ENCODE results near the gene SEC24B. TPM values are rescaled to one million over a fixed set of nuclear protein-coding genes. Genes with fewer than 3 reads are reported as not detected.
"Not testable (repeated sequence)": the region's sequence is repeated elsewhere in the genome, so short reads cannot be mapped to it uniquely, and the experiment has no call there.

SEC24B gene
- total RNA-seq, 1 experiment from 2014 or later = 29.0 TPM

DNA sequence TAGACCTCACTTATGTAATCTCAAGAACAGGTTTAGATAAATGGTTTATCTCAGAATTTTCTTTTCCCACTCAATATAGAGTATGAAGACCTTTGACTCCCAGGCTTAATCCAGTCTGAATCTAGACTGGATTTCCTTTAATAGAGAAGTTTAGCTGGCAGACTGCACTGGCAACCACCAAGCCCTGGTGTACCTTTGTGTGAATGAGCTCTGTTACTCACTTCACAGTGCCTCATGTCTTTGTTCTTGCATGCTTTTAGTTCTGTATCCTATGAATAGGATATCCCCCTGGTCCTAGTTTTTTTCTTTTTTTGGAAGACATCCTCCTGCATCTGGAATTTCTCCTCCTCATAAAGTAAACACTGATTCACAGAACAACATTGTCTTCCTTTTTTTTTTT is 73.3 kb downstream of the SEC24B start:
- intact Hi-C loops (cut with micrococcal nuclease; ENCODE audit: unreplicated experiment) = no loop called here
- Mint-ChIP-seq H3K27ac (ENCODE audit: unreplicated experiment) (no peak overlapping the region), H3K4me3 (ENCODE audit: unreplicated experiment) (no peak overlapping the region), H3K36me3 (ENCODE audit: insufficient read depth, unreplicated experiment) (peaks cover 38% of the 10 kb centered on the region), H3K4me1 (ENCODE audit: low read depth, unreplicated experiment) (peaks cover 2% of the 10 kb centered on the region), H3K9me3 (ENCODE audit: unreplicated experiment) (no peaks in the 10 kb centered on the region), H3K27me3 (ENCODE audit: insufficient read depth, unreplicated experiment) (no peaks in the 10 kb centered on the region)
- ChIA-PET POLR2A (no interaction called here), CTCF (no interaction called here)
- no peaks in the 10 kb centered on the region for H3K36me3 ChIP-seq (ENCODE audit: control insufficient read depth, insufficient read depth, low read length)
- H3K9me3 ChIP-seq = no peaks in the 10 kb centered on the region
- H3K4me3 ChIP-seq (ENCODE audit: low read depth, low read length) = no peak overlapping the region
- no peak for TF ChIP-seq CTCF (IDR thresholded peaks at IDR 0.05; ENCODE audit: insufficient read depth in 1 of 2, low read depth in 1 of 2, low read length in 1 of 2, severe bottlenecking in 1 of 2, unreplicated experiment in 1 of 2)
- DNase-seq = no peak
- BruUV-seq (replicated peaks) = no TSS peak
- H3K27me3 ChIP-seq (replicated peaks; ENCODE audit: control insufficient read depth, insufficient read depth, low read length) = no peaks in the 10 kb centered on the region
- H3K4me1 ChIP-seq = no peaks in the 10 kb centered on the region

DNA sequence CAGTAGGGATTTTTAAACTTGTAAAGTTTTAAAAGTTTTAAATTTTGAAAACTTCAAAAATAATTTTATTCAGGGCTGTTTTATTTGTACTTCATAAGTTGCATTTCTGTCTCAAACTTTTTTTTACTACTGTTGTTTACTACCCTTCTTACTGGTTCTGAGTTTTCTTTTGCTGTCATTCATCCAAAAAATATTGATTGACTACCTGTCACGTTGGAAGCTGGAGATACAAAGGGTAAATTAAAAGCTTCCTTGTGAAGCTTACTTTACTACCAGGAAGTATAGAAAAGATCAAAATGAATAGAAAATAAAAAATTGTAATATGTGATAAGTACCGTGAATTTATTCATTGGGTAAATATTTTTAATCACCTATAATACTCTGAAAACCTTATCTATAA is 77.1 kb downstream of the SEC24B start:
- Histone ChIP-seq H3K36me3 (ENCODE audit: control insufficient read depth, insufficient read depth, low read length) (no peaks in the 10 kb centered on the region), H3K4me1 (no peaks in the 10 kb centered on the region), H3K9me3 (no peaks in the 10 kb centered on the region), H3K4me3 (ENCODE audit: low read depth, low read length) (no peak overlapping the region), H3K27me3 (replicated peaks; ENCODE audit: control insufficient read depth, insufficient read depth, low read length) (no peaks in the 10 kb centered on the region)
- Mint-ChIP-seq H3K4me1 (ENCODE audit: low read depth, unreplicated experiment) (no peaks in the 10 kb centered on the region), H3K4me3 (ENCODE audit: unreplicated experiment) (no peak overlapping the region), H3K27me3 (ENCODE audit: insufficient read depth, unreplicated experiment) (no peaks in the 10 kb centered on the region), H3K27ac (ENCODE audit: unreplicated experiment) (no peak overlapping the region), H3K36me3 (ENCODE audit: insufficient read depth, unreplicated experiment) (peaks cover 55% of the 10 kb centered on the region), H3K9me3 (ENCODE audit: unreplicated experiment) (no peaks in the 10 kb centered on the region)
- ChIA-PET POLR2A (no interaction called here), CTCF (no interaction called here)
- intact Hi-C loops (cut with micrococcal nuclease; ENCODE audit: unreplicated experiment) = no loop called here
- TF ChIP-seq CTCF (IDR thresholded peaks at IDR 0.05; ENCODE audit: insufficient read depth in 1 of 2, low read depth in 1 of 2, low read length in 1 of 2, severe bottlenecking in 1 of 2, unreplicated experiment in 1 of 2) = no peak
- no peak for DNase-seq
- BruUV-seq (replicated peaks) = no TSS peak

GRCh38 chr4:109511414-109511813 is 77.8 kb downstream of the SEC24B start:
- Mint-ChIP-seq H3K4me3 (ENCODE audit: unreplicated experiment) (no peak overlapping the region), H3K9me3 (ENCODE audit: unreplicated experiment) (no peaks in the 10 kb centered on the region), H3K36me3 (ENCODE audit: insufficient read depth, unreplicated experiment) (peaks cover 56% of the 10 kb centered on the region), H3K4me1 (ENCODE audit: low read depth, unreplicated experiment) (no peaks in the 10 kb centered on the region), H3K27me3 (ENCODE audit: insufficient read depth, unreplicated experiment) (no peaks in the 10 kb centered on the region), H3K27ac (ENCODE audit: unreplicated experiment) (no peak overlapping the region)
- BruUV-seq (replicated peaks) = no TSS peak
- intact Hi-C loops (cut with micrococcal nuclease; ENCODE audit: unreplicated experiment) = no loop called here
- ChIA-PET CTCF (no interaction called here), POLR2A (no interaction called here)
- no peaks in the 10 kb centered on the region for H3K9me3 ChIP-seq
- no peak for DNase-seq
- H3K4me1 ChIP-seq = no peaks in the 10 kb centered on the region
- no peak overlapping the region for H3K4me3 ChIP-seq (ENCODE audit: low read depth, low read length)
- TF ChIP-seq CTCF (IDR thresholded peaks at IDR 0.05; ENCODE audit: insufficient read depth in 1 of 2, low read depth in 1 of 2, low read length in 1 of 2, severe bottlenecking in 1 of 2, unreplicated experiment in 1 of 2) = no peak
- H3K36me3 ChIP-seq (ENCODE audit: control insufficient read depth, insufficient read depth, low read length) = no peaks in the 10 kb centered on the region
- H3K27me3 ChIP-seq (replicated peaks; ENCODE audit: control insufficient read depth, insufficient read depth, low read length) = no peaks in the 10 kb centered on the region

GRCh38 chr4:109513368-109513767 is 79.8 kb downstream of the SEC24B start:
- H3K4me3 ChIP-seq (ENCODE audit: low read depth, low read length); H3K9me3 ChIP-seq; H3K9me3 Mint-ChIP-seq (ENCODE audit: unreplicated experiment); intact Hi-C loops (cut with micrococcal nuclease; ENCODE audit: unreplicated experiment); H3K4me1 ChIP-seq; H3K27me3 ChIP-seq (replicated peaks; ENCODE audit: control insufficient read depth, insufficient read depth, low read length); H3K36me3 ChIP-seq (ENCODE audit: control insufficient read depth, insufficient read depth, low read length); BruUV-seq (replicated peaks); H3K27me3 Mint-ChIP-seq (ENCODE audit: insufficient read depth, unreplicated experiment); H3K27ac Mint-ChIP-seq (ENCODE audit: unreplicated experiment); CTCF ChIA-PET; DNase-seq; POLR2A ChIA-PET; H3K4me3 Mint-ChIP-seq (ENCODE audit: unreplicated experiment); H3K4me1 Mint-ChIP-seq (ENCODE audit: low read depth, unreplicated experiment): not testable (repeated sequence)
- peaks cover 62% of the 10 kb centered on the region for H3K36me3 Mint-ChIP-seq (ENCODE audit: insufficient read depth, unreplicated experiment)
